GM18951 (cell line): ENCODE results near the gene THADA.

Experiments
- POLR2A ChIP-seq: IDR thresholded peaks from 4 replicates; pipeline ENCODE4 v1.6.1; 2011; ENCODE audit warnings: mild to moderate bottlenecking; ENCODE audit not compliant: insufficient read length, insufficient read depth; ENCODE audit errors: extremely low read depth
- in situ Hi-C: fragments of 300-500 bp; cut with MboI; formaldehyde crosslinking; loops from one replicate; pipeline ENCODE4 v1.12.0; 2022; ENCODE audit warnings: low sequenced_read_pairs, mixed read lengths, inconsistent platforms; ENCODE audit not compliant: unreplicated experiment

Gene THADA

GRCh38 chr2:43384143-43384542 lies 211.7 kb downstream of the THADA start:
- in situ Hi-C loops, result loop anchor here (10.0 kb wide), 1 partner anchor 149 kb away; no protein-coding TSS in a partner anchor
- TF ChIP-seq POLR2A, result no peak

GRCh38 chr2:43383533-43383932 lies 212.3 kb downstream of the THADA start:
- no peak for TF ChIP-seq POLR2A
- in situ Hi-C loops, result loop anchor here (10.0 kb wide), 1 partner anchor 149 kb away; no protein-coding TSS in a partner anchor

- no peak for TF ChIP-seq POLR2A
- in situ Hi-C loops, result no loop called here
These were observed 216.3 kb downstream of the THADA start for GRCh38 chr2:43379494-43379893.

- in situ Hi-C loops, result no loop called here
These were observed 218.5 kb downstream of the THADA start for GRCh38 chr2:43377327-43377726.

GRCh38 chr2:43376523-43377198 lies 219.2 kb downstream of the THADA start:
- in situ Hi-C loops, result no loop called here

More at GRCh38 chr2:43377327-43377726, 218.5 kb downstream of the THADA start:
- TF ChIP-seq POLR2A, result no peak

GRCh38 chr2:43375746-43376522 lies 219.9 kb downstream of the THADA start:
- TF ChIP-seq POLR2A, result no peak
- in situ Hi-C loops, result no loop called here

More at GRCh38 chr2:43376523-43377198, 219.2 kb downstream of the THADA start:
- TF ChIP-seq POLR2A, result no peak

- in situ Hi-C loops, result no loop called here
- no peak for TF ChIP-seq POLR2A
These were observed 223.3 kb downstream of the THADA start for GRCh38 chr2:43372416-43373081.

GRCh38 chr2:43370705-43371104 lies 225.1 kb downstream of the THADA start:
- TF ChIP-seq POLR2A, result no peak
- in situ Hi-C loops, result no loop called here

GRCh38 chr2:43370146-43370545 lies 225.7 kb downstream of the THADA start:
- in situ Hi-C loops, result no loop called here
- no peak for TF ChIP-seq POLR2A

GRCh38 chr2:43368483-43369385 lies 227.1 kb downstream of the THADA start:
- no peak for TF ChIP-seq POLR2A
- in situ Hi-C loops, result no loop called here

- no peak for TF ChIP-seq POLR2A
- in situ Hi-C loops, result no loop called here
These were observed 228.6 kb downstream of the THADA start for GRCh38 chr2:43367012-43367782.

- in situ Hi-C loops, result no loop called here
- no peak for TF ChIP-seq POLR2A
These were observed 232.7 kb downstream of the THADA start for GRCh38 chr2:43363120-43363519.
